ENCODE data around the gene KBTBD13.
A peak's percentile ranks its signal among the peaks of the same experiment; 100 is the strongest.

The KBTBD13 gene

GRCh38 chr15:65101891-65102708 is 25.6 kb downstream of the KBTBD13 start:
- no peak for DNase-seq (ENCODE audit: insufficient read length, low spot score)
- FAIRE-seq = no peak

GRCh38 chr15:65102912-65103311 is 26.4 kb downstream of the KBTBD13 start:
- DNase-seq (ENCODE audit: insufficient read length, low spot score) (no peak), FAIRE-seq (no peak)

- no peak for DNase-seq (ENCODE audit: insufficient read length, low spot score)
- no peak for FAIRE-seq
These were observed 28.5 kb downstream of the KBTBD13 start for GRCh38 chr15:65105038-65105437.

GRCh38 chr15:65106011-65106590 is 29.6 kb downstream of the KBTBD13 start:
- no peak for FAIRE-seq
- no peak for DNase-seq (ENCODE audit: insufficient read length, low spot score)

GRCh38 chr15:65110676-65111292 is 34.2 kb downstream of the KBTBD13 start:
- FAIRE-seq (no peak), DNase-seq (ENCODE audit: insufficient read length, low spot score) (peak; percentile 48)

- DNase-seq (ENCODE audit: insufficient read length, low spot score) (no peak), FAIRE-seq (no peak)
These were observed 38.5 kb downstream of the KBTBD13 start, which contains the start of gene UBAP1L for GRCh38 chr15:65115086-65115485. Gene UBAP1L, minus strand, starts transcription at chr15:65115200. Its CDS starts 8,985 bp downstream, at chr15:65106215.

- FAIRE-seq (no peak), DNase-seq (ENCODE audit: insufficient read length, low spot score) (no peak)
These were observed 39.0 kb downstream of the KBTBD13 start for GRCh38 chr15:65115542-65115941.

All from HTR-8/SVneo (cell line).